Keratinocyte (primary cell): ENCODE results near the gene KPNA3. TPM values are rescaled to one million over a fixed set of nuclear protein-coding genes. Genes with fewer than 3 reads are reported as not detected.

Source experiments
- DNase-seq: peaks from one replicate; pipeline ENCODE4 v3.0.0-alpha.2; 2011; ENCODE audit warnings: low read depth, missing footprints, low spot score
- FAIRE-seq: peaks from 2 replicates; lab custom pipeline; 2011; peaks lifted over from hg19 to GRCh38; lab: Jason Lieb, UNC
- H2AFZ ChIP-seq: 2 replicates; pipeline ENCODE4 v1.6.0; 2012; ENCODE audit warnings: low read length, control low read depth, inconsistent platforms; ENCODE audit not compliant: control insufficient read depth
- H3K27ac ChIP-seq: 2 replicates; pipeline ENCODE4 v1.5.1; 2011; ENCODE audit warnings: low read length; ENCODE audit not compliant: control insufficient read depth, insufficient read depth
- H3K27me3 ChIP-seq: 3 replicates; pipeline ENCODE4 v1.6.0; 2011; ENCODE audit warnings: low read length; ENCODE audit not compliant: control insufficient read depth, insufficient read depth; ENCODE audit errors: extremely low read depth
- H3K36me3 ChIP-seq, 2 experiments: 2 replicates in 1 of 2; 3 replicates in 1 of 2; pipeline ENCODE4 v1.5.1; 2011; ENCODE audit warnings: low read length in 2 of 2, mild to moderate bottlenecking in 1 of 2; ENCODE audit not compliant: control insufficient read depth in 2 of 2, insufficient read depth in 2 of 2; ENCODE audit errors: extremely low read depth in 1 of 2
- H3K4me1 ChIP-seq: 3 replicates; pipeline ENCODE4 v1.5.1; 2011; ENCODE audit warnings: low read length; ENCODE audit not compliant: control insufficient read depth, insufficient read depth; ENCODE audit errors: extremely low read depth
- H3K4me2 ChIP-seq: 3 replicates; pipeline ENCODE4 v1.6.0; 2011; ENCODE audit warnings: low read depth, low read length; ENCODE audit not compliant: control insufficient read depth, insufficient read depth; ENCODE audit errors: extremely low read depth
- H3K4me3 ChIP-seq, 3 experiments: fragments of 200-600 bp in 1 of 3; sonication (generic) in 1 of 3; 2 replicates in 2 of 3; 3 replicates in 1 of 3; pipeline ENCODE4 v1.5.1; 2011 to 2016; ENCODE audit warnings: low read length in 3 of 3, mild to moderate bottlenecking in 3 of 3, control low read depth in 2 of 3, inconsistent platforms in 1 of 3, low read depth in 1 of 3, mixed read lengths in 1 of 3, mixed run types in 1 of 3, moderate library complexity in 1 of 3; ENCODE audit not compliant: control insufficient read depth in 2 of 3, insufficient read depth in 2 of 3; ENCODE audit errors: extremely low read depth in 1 of 3
- H3K79me2 ChIP-seq: 2 replicates; pipeline ENCODE4 v1.6.0; 2012; ENCODE audit warnings: low read length; ENCODE audit not compliant: control insufficient read depth, insufficient read depth
- H3K9ac ChIP-seq: 3 replicates; pipeline ENCODE4 v1.6.0; 2011; ENCODE audit warnings: low read length; ENCODE audit not compliant: control insufficient read depth, insufficient read depth; ENCODE audit errors: extremely low read depth
- H3K9me1 ChIP-seq: 3 replicates; pipeline ENCODE4 v1.6.0; 2011; ENCODE audit warnings: low read length; ENCODE audit not compliant: control insufficient read depth, insufficient read depth; ENCODE audit errors: extremely low read depth
- H3K9me3 ChIP-seq: 2 replicates; pipeline ENCODE4 v1.5.1; 2012; ENCODE audit warnings: low read depth, low read length; ENCODE audit not compliant: control insufficient read depth
- H4K20me1 ChIP-seq: 3 replicates; pipeline ENCODE4 v1.6.0; 2011; ENCODE audit warnings: low read length; ENCODE audit not compliant: control insufficient read depth, insufficient read depth; ENCODE audit errors: extremely low read depth
- EZH2 ChIP-seq: IDR thresholded peaks from one replicate; pipeline ENCODE4 v1.6.1; 2012; ENCODE audit warnings: inconsistent platforms, mild to moderate bottlenecking, low read length, moderate library complexity
- dilution Hi-C: fragments of 300-500 bp; cut with MboI; formaldehyde crosslinking; loops from one replicate; pipeline ENCODE4 v1.7.0; 2020; ENCODE audit warnings: low sequenced_read_pairs; ENCODE audit not compliant: extremely low pct_ligation_motif_present
- polyA plus RNA-seq, 5 experiments: library from polyadenylated mRNA; depleted of rRNA in 3 of 5; stranded (reverse) in 3 of 5; stranded (forward) in 1 of 5; unstranded in 1 of 5; fragments of >200 nt; gene quantifications; 1 replicate in 1 of 5; 2 replicates in 3 of 5; 3 replicates in 1 of 5; pipeline versions ENCODE4 v1.2.1 to v1.2.3, GENCODE V29; 2011 to 2012; ENCODE audit warnings: missing spikeins in 2 of 5, low read depth in 1 of 5, low replicate concordance in 1 of 5
- TF ChIP-seq, protein P1 (sequence below), 3 experiments: IDR thresholded peaks in 1 of 3; conservative IDR thresholded peaks in 1 of 3; optimal IDR thresholded peaks in 1 of 3; 2 replicates in 2 of 3; 3 replicates in 1 of 3; pipeline versions ENCODE3 to v1.5.1; 2011; ENCODE audit warnings: low read length in 3 of 3, mild to moderate bottlenecking in 3 of 3, moderate library complexity in 2 of 3, control low read depth in 1 of 3, inconsistent platforms in 1 of 3; ENCODE audit not compliant: insufficient read depth in 2 of 3; ENCODE audit errors: extremely low read depth in 1 of 3

Gene KPNA3
- polyA plus RNA-seq, 1 donor (not counting 4 experiments of a cell fraction or from before 2014, with no cell fraction given), result 37.3 TPM

DNA sequence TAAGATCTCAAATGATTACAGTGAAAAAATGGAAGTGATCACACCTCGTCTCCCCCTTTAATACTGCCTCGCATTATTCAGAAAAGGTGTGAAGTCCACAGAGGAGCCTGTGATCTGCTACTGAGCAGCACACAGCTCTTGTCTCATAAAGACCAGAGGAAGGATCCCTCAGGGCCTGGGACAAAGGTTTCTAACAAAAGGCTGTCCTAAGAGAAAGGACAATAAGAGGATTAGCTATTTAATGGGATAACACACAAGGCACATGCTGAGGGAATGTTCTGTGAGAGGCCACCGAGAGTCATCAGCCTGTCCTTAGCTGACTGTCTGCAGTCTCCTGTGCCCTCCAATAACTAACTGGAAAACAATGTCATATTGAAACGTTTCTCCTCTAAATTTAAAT lies 127.9 kb downstream of the KPNA3 start:
- Histone ChIP-seq H3K4me1 (no peaks in the 10 kb centered on the region), H2AFZ (no peak overlapping the region), H3K27me3 (no peaks in the 10 kb centered on the region), H3K36me3 (peaks cover 18 to 26% of the 10 kb centered on the region in 2 experiments), H3K4me2 (no peak overlapping the region), H4K20me1 (no peaks in the 10 kb centered on the region), H3K4me3 (no peak overlapping the region), H3K79me2 (no peaks in the 10 kb centered on the region), H3K27ac (no peak overlapping the region), H3K9me1 (no peaks in the 10 kb centered on the region), H3K9ac (no peak overlapping the region), H3K9me3 (no peaks in the 10 kb centered on the region)
- dilution Hi-C loops, result no loop called here
- TF ChIP-seq, protein P1, sequence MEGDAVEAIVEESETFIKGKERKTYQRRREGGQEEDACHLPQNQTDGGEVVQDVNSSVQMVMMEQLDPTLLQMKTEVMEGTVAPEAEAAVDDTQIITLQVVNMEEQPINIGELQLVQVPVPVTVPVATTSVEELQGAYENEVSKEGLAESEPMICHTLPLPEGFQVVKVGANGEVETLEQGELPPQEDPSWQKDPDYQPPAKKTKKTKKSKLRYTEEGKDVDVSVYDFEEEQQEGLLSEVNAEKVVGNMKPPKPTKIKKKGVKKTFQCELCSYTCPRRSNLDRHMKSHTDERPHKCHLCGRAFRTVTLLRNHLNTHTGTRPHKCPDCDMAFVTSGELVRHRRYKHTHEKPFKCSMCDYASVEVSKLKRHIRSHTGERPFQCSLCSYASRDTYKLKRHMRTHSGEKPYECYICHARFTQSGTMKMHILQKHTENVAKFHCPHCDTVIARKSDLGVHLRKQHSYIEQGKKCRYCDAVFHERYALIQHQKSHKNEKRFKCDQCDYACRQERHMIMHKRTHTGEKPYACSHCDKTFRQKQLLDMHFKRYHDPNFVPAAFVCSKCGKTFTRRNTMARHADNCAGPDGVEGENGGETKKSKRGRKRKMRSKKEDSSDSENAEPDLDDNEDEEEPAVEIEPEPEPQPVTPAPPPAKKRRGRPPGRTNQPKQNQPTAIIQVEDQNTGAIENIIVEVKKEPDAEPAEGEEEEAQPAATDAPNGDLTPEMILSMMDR (optimal IDR thresholded peaks at IDR 0.05 in 1 of 3, IDR thresholded peaks at IDR 0.05 in 1 of 3, conservative IDR thresholded peaks at IDR 0.05 in 1 of 3; ENCODE audit: extremely low read depth in 1 of 3, insufficient read depth in 2 of 3, low read length in 3 of 3), result no peak
- no peak for TF ChIP-seq EZH2
- FAIRE-seq (no peak), DNase-seq (no peak)

DNA sequence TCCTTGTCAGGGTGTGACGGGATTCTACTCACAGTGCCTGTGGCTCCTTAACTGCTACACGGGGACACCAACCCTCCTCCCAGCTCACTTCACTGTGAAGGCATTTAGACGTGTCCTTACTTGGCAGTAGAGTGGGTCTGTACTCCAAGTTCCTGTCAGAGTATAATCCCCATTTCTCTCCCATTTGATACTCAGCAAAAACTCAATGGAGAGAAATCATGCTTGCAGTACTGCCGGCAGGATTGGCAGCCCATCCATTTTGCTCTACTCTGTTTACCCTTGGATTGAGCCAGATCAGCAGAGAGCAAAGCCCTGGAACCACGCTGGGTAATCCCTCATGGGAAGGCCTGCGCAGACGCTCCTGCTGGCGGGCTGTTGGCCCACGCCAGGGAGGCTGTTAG lies 135.2 kb downstream of the KPNA3 start:
- Histone ChIP-seq H2AFZ (no peak overlapping the region), H3K4me3 (no peak overlapping the region), H3K4me2 (no peak overlapping the region), H3K9ac (no peak overlapping the region), H3K79me2 (no peaks in the 10 kb centered on the region), H4K20me1 (no peaks in the 10 kb centered on the region), H3K9me1 (no peaks in the 10 kb centered on the region), H3K27ac (no peak overlapping the region), H3K36me3 (peaks cover 6 to 7% of the 10 kb centered on the region in 2 experiments), H3K9me3 (no peaks in the 10 kb centered on the region), H3K4me1 (no peaks in the 10 kb centered on the region), H3K27me3 (no peaks in the 10 kb centered on the region)
- no peak for DNase-seq
- FAIRE-seq, result no peak
- dilution Hi-C loops, result no loop called here
- TF ChIP-seq EZH2, result no peak
- TF ChIP-seq, protein P1 (optimal IDR thresholded peaks at IDR 0.05 in 1 of 3, IDR thresholded peaks at IDR 0.05 in 1 of 3, conservative IDR thresholded peaks at IDR 0.05 in 1 of 3; ENCODE audit: extremely low read depth in 1 of 3, insufficient read depth in 2 of 3, low read length in 3 of 3), result no peak
